SK-N-SH (cell line): Measurements from ENCODE around the gene CBFA2T3.

Experiments used
- CTCF ChIP-seq: fragments of 200-600 bp; sonication (generic); IDR thresholded peaks from 2 replicates; pipeline ENCODE4 v1.6.1; 2017; ENCODE audit warnings: antibody characterized with exemption, mild to moderate bottlenecking, moderate library complexity
- NRF1 ChIP-seq: IDR thresholded peaks from 2 replicates; pipeline ENCODE4 v1.6.1; 2012; ENCODE audit warnings: low read depth, mild to moderate bottlenecking, low read length
- RXRA ChIP-seq: IDR thresholded peaks from 2 replicates; pipeline ENCODE4 v1.4.0; 2012; ENCODE audit warnings: low read depth, mild to moderate bottlenecking, borderline replicate concordance
- TF ChIP-seq, protein P1 (sequence below): fragments of 150-350 bp; IDR thresholded peaks from 2 replicates; pipeline ENCODE4 v1.6.1; 2017; ENCODE audit warnings: antibody characterized with exemption, low read length, low read depth, borderline replicate concordance

- TF ChIP-seq CTCF (no peak), NRF1 (no peak), RXRA (no peak)
- TF ChIP-seq, protein P1, sequence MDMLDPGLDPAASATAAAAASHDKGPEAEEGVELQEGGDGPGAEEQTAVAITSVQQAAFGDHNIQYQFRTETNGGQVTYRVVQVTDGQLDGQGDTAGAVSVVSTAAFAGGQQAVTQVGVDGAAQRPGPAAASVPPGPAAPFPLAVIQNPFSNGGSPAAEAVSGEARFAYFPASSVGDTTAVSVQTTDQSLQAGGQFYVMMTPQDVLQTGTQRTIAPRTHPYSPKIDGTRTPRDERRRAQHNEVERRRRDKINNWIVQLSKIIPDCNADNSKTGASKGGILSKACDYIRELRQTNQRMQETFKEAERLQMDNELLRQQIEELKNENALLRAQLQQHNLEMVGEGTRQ: no peak
These were observed 54.1 kb downstream of the CBFA2T3 start for GRCh38 chr16:88922826-88923410.
